Skeletal muscle satellite cell (primary cell): ENCODE data around the gene PODN.

Experiments used
- H3K27me3 ChIP-seq: 2 replicates; pipeline ENCODE4 v1.7.0; 2013; ENCODE audit warnings: low read length; ENCODE audit not compliant: control insufficient read depth, insufficient read depth
- H3K36me3 ChIP-seq: 2 replicates; pipeline ENCODE4 v1.7.0; 2013; ENCODE audit warnings: mild to moderate bottlenecking, control low read depth, low read length; ENCODE audit not compliant: insufficient read depth
- H3K4me1 ChIP-seq: 2 replicates; pipeline ENCODE4 v1.7.0; 2013; ENCODE audit warnings: low read length; ENCODE audit not compliant: control insufficient read depth, insufficient read depth
- H3K4me2 ChIP-seq: 2 replicates; pipeline ENCODE4 v1.7.0; 2013; ENCODE audit warnings: mild to moderate bottlenecking, low read length
- H3K4me3 ChIP-seq: 2 replicates; pipeline ENCODE4 v1.7.0; 2013; ENCODE audit warnings: low read length
- H3K9ac ChIP-seq: 2 replicates; pipeline ENCODE4 v1.7.0; 2013; ENCODE audit warnings: mild to moderate bottlenecking, low read depth, low read length, moderate library complexity
- H3K9me3 ChIP-seq: replicated peaks from 2 replicates; pipeline ENCODE4 v1.7.0; 2013; ENCODE audit warnings: mild to moderate bottlenecking, control low read depth, low read length

Gene PODN

DNA sequence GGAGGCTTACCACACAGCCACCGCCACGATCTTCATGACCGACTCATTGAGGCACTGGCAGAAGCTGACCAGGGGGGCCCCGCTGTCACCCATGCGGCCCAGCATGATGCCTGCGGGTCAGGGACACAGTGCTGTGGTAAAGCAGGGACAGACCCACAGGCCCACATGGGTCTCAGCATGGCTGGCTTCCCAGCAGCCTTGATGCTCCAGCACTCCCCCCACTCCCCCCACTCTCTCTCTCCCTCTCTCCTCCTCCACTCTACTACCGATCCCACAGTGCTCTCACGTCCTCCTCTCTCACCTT lies 31.4 kb downstream of the PODN start:
- H3K9me3 ChIP-seq: peaks cover 7% of the 10 kb centered on the region
- no peak overlapping the region for H3K9ac ChIP-seq
- peaks cover 4% of the 10 kb centered on the region for H3K27me3 ChIP-seq
- H3K4me2 ChIP-seq: no peak overlapping the region
- H3K36me3 ChIP-seq: no peaks in the 10 kb centered on the region
- no peaks in the 10 kb centered on the region for H3K4me1 ChIP-seq
- H3K4me3 ChIP-seq: no peak overlapping the region

DNA sequence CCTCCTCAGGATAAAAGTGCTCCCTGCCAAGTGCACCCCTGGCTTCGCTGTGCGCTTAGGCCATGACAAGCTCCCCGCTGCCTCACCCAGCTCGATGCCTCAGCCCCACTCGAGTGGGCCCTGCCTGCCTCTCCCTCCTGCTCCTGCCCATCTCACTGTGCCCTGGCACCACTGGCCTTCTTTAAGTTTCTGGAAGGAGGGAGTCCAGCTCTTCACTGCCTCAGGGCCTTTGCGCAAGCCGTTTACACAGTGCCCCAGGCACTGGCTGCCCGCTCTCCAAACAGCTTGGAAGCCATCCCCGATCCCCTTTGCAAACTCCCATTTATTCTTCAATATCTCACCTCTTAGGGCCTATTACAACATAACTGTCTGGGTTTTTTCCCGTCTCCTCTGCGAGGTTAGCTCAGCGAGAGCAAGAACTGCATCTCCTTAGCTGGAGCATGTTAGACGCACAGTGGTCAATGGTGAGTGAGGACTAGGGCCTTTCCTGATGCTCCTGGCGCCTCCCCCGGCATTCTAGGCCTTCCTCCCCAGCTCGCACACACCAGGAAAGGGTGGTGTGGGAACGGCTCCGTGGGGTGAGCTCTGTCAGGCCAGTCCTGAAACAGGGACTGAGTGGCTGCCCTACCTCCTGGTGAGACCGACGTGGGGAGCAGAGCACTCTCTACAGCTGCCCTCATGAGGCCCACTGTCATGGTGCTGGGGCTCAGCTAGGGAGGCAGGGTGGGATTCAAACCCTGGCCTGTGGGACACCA lies 31.9 kb downstream of the PODN start:
- H3K36me3 ChIP-seq: no peaks in the 10 kb centered on the region
- no peak overlapping the region for H3K4me2 ChIP-seq
- no peaks in the 10 kb centered on the region for H3K4me1 ChIP-seq
- H3K27me3 ChIP-seq: peaks cover 4% of the 10 kb centered on the region
- H3K4me3 ChIP-seq: no peak overlapping the region
- peaks cover 7% of the 10 kb centered on the region for H3K9me3 ChIP-seq
- H3K9ac ChIP-seq: no peak overlapping the region

DNA sequence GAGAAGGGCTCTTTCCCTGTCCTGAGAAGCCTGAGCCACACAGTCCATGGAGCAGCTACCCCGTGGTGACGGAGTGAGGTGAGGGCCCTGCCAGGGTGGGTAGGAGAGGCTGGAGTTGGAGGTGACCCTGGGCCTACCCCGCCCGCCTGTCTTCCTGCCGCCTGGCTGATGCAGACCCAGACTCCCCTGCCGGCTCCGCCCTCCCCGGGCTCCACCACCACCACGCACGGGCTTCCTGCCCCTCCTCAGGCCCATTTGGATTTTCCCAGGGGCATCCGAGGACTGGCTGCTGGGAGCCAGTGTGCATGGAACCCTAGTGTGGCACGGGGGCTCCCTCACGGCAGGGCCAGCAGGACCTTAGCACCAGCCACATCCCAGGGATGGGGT lies 32.5 kb downstream of the PODN start:
- H3K27me3 ChIP-seq: peaks cover 4% of the 10 kb centered on the region
- H3K36me3 ChIP-seq: no peaks in the 10 kb centered on the region
- H3K9ac ChIP-seq: no peak overlapping the region
- H3K9me3 ChIP-seq: peaks cover 10% of the 10 kb centered on the region
- H3K4me3 ChIP-seq: no peak overlapping the region
- H3K4me2 ChIP-seq: no peak overlapping the region
- no peaks in the 10 kb centered on the region for H3K4me1 ChIP-seq

DNA sequence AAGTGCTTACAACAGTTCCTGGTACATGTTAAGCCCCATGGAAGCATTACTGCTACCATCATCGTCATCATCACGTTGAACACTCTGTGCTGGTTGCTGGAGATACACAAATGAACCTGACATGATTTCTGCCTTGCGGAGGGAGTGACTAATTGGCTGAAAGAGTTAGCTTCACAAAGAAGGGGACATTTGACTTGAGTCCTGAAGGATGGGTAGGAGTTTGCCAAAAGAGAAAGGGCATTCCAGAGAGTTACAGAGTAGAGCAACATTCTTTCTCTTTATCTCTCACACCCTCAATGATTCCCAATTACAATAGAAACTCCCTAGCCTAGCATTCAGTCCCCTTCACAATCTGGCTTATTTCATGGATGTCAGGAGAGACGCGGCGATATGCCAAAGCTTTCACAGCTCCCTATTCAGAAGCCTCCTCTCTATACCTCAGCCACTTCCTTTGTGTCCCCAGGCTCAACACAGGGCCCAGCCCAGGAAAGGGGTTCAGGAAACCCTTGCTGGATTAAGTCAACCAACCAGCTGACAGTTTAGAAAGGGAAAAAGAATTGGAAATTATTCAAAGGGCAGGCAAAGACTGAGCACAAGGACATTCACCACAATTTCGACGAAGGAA lies 42.4 kb downstream of the PODN start:
- H3K4me3 ChIP-seq: no peak overlapping the region
- H3K4me2 ChIP-seq: no peak overlapping the region
- peaks cover 19% of the 10 kb centered on the region for H3K27me3 ChIP-seq
- no peaks in the 10 kb centered on the region for H3K36me3 ChIP-seq
- peaks cover 8% of the 10 kb centered on the region for H3K9me3 ChIP-seq
- no peaks in the 10 kb centered on the region for H3K4me1 ChIP-seq
- no peak overlapping the region for H3K9ac ChIP-seq

DNA sequence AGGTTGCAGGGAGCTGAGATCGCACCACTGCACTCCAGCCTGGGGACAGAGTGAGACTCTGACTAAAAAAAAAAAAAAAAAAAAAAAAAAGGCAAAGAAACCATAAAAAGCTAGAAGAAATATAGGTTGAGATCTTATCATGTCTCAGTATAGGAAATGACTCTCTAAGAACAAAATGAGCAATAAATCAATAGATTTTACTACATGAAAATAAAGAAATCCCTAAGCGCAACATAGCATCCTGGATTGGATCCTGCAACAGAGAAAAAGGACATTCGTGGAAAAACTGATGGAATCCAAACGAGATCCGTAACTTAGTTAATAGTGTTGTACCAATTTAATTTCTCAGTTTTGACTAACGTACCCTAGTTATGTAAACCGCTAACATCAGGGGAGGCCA lies 45.1 kb downstream of the PODN start:
- H3K4me1 ChIP-seq: peaks cover 11% of the 10 kb centered on the region
- H3K36me3 ChIP-seq: no peaks in the 10 kb centered on the region
- H3K4me2 ChIP-seq: no peak overlapping the region
- H3K4me3 ChIP-seq: no peak overlapping the region
- peaks cover 21% of the 10 kb centered on the region for H3K27me3 ChIP-seq
- H3K9me3 ChIP-seq: peaks cover 5% of the 10 kb centered on the region
- H3K9ac ChIP-seq: no peak overlapping the region

DNA sequence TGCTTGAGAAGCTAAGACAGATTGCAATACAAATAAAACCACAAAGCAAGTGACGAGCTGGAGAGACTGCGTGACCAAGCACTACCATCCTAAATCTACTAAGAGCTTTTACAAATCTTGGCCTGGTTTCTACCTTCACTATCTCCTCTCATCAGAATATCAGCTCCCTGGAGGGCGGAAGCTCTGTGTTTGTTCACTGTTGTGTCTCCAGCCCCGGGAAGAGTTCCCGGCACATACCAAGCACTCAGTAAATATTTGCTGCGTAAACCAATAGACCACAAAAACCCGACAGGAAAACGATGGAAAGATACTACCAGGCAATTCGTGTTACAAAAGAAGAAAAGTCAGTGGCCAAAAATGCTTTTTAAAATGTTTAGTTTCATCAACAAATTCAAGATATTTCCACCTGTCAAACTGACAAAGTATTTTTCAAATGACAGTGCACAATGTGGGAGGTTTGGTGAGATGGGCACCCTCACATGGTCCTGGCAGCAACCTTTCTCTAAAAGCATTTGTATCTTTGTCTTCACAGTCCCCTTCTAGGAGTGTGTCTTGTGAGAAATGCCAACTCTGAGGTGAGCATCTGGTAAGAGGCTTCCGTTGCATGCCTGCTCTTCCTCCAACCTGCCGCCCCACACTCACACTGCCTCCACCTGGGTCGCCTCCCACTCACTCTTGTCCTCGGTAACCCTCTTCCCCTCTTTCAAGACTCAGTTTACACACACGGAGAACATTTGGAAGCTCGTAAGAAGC lies 45.7 kb downstream of the PODN start:
- Histone ChIP-seq H3K4me2 (no peak overlapping the region), H3K36me3 (no peaks in the 10 kb centered on the region), H3K4me3 (no peak overlapping the region), H3K9me3 (peaks cover 7% of the 10 kb centered on the region), H3K9ac (no peak overlapping the region), H3K4me1 (peaks cover 13% of the 10 kb centered on the region), H3K27me3 (peaks cover 21% of the 10 kb centered on the region)

DNA sequence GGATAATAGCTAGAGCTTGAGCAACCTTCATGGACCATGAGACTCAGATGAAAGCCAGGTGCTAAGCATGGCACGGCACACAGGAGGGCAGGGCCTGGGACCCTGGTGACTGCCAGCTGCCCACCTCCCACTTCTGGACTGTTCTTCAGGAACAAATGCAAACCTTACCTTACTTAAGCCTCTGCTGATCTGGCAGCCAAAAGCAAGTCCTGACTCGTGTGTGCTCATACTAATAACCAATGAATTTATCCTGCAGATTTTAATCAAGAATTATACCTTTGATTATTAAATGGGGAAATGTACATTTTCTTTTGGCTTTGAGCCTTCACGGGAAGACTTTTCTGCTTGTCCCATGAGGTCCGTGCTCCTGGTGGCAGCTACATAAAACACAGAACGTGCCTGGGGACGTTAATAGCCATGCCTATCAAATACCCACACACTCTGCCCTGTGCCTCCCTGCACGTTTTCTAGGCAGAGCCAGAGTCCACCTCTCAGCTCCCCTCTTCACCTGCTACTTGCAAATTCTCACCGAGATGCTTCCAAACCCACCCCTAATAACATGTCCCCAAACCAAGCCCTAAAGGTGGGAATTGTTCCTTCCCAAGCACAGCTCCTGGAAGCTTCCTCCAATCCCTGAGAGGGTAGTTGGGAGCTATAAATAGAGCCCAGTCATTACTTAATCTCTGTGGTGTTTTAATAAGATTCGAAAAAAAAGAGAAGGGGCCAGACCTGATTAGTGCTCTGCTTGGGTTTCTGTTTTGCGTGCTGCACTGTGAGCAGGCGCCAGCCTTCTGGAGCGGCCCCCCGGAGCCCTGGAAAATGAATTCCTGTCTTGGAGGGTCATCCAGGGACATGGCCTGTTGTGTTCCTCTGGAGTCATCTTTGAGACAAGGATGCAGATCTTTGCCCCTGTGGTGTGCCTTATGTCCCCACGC lies 46.9 kb downstream of the PODN start:
- peaks cover 7% of the 10 kb centered on the region for H3K9me3 ChIP-seq
- no peaks in the 10 kb centered on the region for H3K36me3 ChIP-seq
- H3K9ac ChIP-seq: no peak overlapping the region
- peaks cover 14% of the 10 kb centered on the region for H3K4me1 ChIP-seq
- no peak overlapping the region for H3K4me2 ChIP-seq
- peaks cover 21% of the 10 kb centered on the region for H3K27me3 ChIP-seq
- H3K4me3 ChIP-seq: no peak overlapping the region

DNA sequence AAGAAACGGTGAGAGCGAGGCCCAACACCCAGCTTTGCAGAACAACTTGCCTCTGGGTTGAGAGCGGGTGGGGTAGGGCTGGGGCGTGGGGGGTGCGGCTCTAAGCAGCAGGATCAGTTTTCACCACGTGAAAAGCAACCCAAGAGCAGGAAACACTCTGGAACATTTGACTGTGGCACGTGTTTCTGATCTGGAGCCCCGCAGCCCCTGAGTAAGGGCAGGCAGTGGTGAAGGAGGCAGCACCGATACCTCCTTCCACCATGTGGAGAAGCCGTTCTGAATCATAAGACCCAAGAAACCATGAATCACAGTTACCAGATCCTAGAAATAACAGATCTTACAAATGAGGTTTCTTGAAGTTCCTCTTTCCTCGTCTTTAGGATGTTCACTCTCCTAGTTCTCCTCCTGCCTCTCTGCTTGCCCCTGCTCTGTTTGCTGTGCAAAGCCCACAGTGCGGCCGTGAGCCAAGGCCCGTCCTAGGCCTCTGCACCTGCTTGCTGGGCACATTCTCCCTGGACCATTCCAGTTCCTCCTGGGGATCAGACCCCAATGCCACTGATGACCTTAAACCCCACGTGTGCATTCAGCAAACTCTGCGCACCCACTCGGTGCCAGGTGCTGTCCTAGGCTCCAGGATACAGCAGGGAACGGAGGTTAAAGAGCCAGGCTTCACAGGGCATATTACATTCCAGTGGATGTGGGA lies 48.5 kb downstream of the PODN start:
- Histone ChIP-seq H3K9ac (no peak overlapping the region), H3K4me2 (no peak overlapping the region), H3K4me3 (no peak overlapping the region), H3K27me3 (peaks cover 16% of the 10 kb centered on the region), H3K9me3 (peaks cover 7% of the 10 kb centered on the region), H3K36me3 (no peaks in the 10 kb centered on the region), H3K4me1 (peaks cover 14% of the 10 kb centered on the region)

DNA sequence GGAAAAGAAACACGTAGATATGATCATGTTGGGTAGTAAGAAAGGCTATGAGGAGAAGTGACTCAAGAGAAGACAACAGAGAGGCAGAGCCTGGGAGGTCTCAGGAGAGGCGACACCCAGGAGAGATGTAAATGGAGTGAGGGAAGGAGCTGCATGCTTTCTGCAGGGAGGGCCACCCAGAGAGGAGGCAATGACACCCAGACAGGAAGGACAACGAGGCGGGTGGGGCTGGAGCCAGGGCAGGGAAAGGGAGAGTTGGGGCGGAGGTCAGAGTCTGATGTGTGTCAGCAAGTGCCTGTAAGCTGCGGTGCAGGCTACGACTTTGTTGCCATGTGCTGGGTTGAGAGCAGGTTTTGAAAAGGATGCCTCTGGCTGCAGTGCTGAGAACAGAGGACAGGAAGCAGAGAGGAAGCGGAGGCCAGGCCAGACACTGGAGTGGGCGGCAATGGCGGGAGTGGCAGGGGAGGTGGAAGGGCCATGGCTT lies 49.1 kb downstream of the PODN start:
- Histone ChIP-seq H3K4me3 (no peak overlapping the region), H3K4me1 (peaks cover 14% of the 10 kb centered on the region), H3K27me3 (peaks cover 16% of the 10 kb centered on the region), H3K36me3 (no peaks in the 10 kb centered on the region), H3K9ac (no peak overlapping the region), H3K4me2 (no peak overlapping the region), H3K9me3 (peaks cover 7% of the 10 kb centered on the region)

DNA sequence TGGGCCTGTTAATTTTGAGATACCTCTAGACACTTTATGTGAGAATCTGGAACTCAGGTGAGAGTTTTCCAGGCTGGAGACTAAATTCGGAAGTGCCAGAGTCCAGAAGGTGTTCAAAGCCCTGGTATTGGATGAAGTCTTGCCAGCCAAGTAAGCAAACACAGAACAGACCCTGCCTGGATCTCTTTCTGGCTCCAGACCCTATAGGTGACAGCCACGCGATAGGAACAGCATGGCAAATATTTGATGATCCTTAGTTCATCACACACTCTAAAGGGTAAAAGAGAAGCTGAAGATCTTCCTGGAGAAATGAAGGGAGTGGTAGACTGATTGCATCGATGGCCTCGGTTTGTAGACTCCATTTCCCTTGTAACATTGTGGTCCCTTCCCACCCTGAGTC lies 49.7 kb downstream of the PODN start:
- Histone ChIP-seq H3K4me2 (no peak overlapping the region), H3K36me3 (no peaks in the 10 kb centered on the region), H3K9ac (no peak overlapping the region), H3K27me3 (peaks cover 16% of the 10 kb centered on the region), H3K4me3 (no peak overlapping the region), H3K4me1 (peaks cover 14% of the 10 kb centered on the region), H3K9me3 (peaks cover 7% of the 10 kb centered on the region)
